ENCODE data around the gene KLHL34.

KLHL34 gene

DNA sequence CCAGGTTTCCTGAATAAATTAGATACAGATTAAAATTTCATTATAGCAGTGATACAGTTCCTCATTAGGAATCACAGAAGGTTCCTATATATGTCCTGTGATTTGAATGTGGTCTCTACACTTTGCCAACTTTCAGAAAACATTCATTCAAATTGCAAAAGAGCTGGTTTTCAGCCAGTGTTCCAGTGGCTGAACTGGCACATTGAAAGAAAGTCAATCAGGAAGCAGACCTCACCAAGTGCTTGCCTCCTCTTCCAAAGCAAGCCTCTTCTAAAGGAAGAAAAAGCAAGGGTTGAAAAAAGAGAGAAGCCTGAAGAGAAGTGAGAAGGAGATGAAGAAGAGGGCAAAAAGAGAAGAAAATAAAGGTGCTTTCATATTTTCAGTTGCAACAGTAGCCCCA is 12.7 kb downstream of the KLHL34 start:
- Histone ChIP-seq H3K9me2 (ENCODE audit: low read depth, low read length) (no peaks in the 10 kb centered on the region), H4K20me1 (ENCODE audit: insufficient read depth, low read length) (no peaks in the 10 kb centered on the region), H2AFZ (ENCODE audit: low read length) (no peak overlapping the region), H3K36me3 (ENCODE audit: insufficient read depth, low read length) (no peaks in the 10 kb centered on the region), H3F3A (ENCODE audit: insufficient read depth, low read length) (no peaks in the 10 kb centered on the region), H3K27me3 (ENCODE audit: insufficient read depth, low read length) (no peaks in the 10 kb centered on the region), H3K9ac (ENCODE audit: low read length) (no peak overlapping the region), H3K4me1 (ENCODE audit: insufficient read depth, low read length, severe bottlenecking) (no peaks in the 10 kb centered on the region), H3K27ac (ENCODE audit: low read depth, low read length, poor library complexity, severe bottlenecking) (no peak overlapping the region), H3K4me2 (ENCODE audit: low read length) (no peak overlapping the region), H3K79me2 (ENCODE audit: insufficient read depth, low read length) (no peaks in the 10 kb centered on the region), H3K9me3 (ENCODE audit: low read length) (no peaks in the 10 kb centered on the region), H3K4me3 (ENCODE audit: low read depth, low read length, poor library complexity, severe bottlenecking) (no peak overlapping the region)
- no peak for TF ChIP-seq EZH2 (IDR thresholded peaks at IDR 0.05; ENCODE audit: borderline replicate concordance, low read length)
- TF ChIP-seq, protein P1, sequence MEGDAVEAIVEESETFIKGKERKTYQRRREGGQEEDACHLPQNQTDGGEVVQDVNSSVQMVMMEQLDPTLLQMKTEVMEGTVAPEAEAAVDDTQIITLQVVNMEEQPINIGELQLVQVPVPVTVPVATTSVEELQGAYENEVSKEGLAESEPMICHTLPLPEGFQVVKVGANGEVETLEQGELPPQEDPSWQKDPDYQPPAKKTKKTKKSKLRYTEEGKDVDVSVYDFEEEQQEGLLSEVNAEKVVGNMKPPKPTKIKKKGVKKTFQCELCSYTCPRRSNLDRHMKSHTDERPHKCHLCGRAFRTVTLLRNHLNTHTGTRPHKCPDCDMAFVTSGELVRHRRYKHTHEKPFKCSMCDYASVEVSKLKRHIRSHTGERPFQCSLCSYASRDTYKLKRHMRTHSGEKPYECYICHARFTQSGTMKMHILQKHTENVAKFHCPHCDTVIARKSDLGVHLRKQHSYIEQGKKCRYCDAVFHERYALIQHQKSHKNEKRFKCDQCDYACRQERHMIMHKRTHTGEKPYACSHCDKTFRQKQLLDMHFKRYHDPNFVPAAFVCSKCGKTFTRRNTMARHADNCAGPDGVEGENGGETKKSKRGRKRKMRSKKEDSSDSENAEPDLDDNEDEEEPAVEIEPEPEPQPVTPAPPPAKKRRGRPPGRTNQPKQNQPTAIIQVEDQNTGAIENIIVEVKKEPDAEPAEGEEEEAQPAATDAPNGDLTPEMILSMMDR (IDR thresholded peaks at IDR 0.05; ENCODE audit: low read length), result no peak

DNA sequence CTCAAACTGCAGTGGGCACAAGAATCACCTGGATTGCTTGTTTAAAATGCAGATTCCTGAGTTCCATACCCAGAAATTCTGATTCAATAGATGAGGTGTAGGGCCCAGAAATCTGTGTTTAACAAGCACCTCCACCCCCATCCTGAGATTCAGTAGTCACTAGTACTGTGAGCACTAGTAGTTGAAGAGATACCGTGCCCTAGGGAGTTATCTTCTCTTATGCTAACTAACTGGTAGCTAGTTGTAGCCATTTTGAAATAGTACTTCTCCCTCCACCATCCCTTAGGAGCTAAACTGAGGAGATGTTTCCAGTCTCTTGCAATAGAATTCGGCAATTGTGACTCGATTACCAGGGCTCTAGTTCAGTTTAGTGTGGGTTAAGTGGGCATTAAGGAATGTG is 18.4 kb downstream of the KLHL34 start:
- Histone ChIP-seq H4K20me1 (ENCODE audit: insufficient read depth, low read length) (no peaks in the 10 kb centered on the region), H3F3A (ENCODE audit: insufficient read depth, low read length) (no peaks in the 10 kb centered on the region), H3K4me1 (ENCODE audit: insufficient read depth, low read length, severe bottlenecking) (no peaks in the 10 kb centered on the region), H3K9ac (ENCODE audit: low read length) (no peak overlapping the region), H3K4me2 (ENCODE audit: low read length) (no peak overlapping the region), H3K9me2 (ENCODE audit: low read depth, low read length) (no peaks in the 10 kb centered on the region), H3K27ac (ENCODE audit: low read depth, low read length, poor library complexity, severe bottlenecking) (no peak overlapping the region), H3K27me3 (ENCODE audit: insufficient read depth, low read length) (no peaks in the 10 kb centered on the region), H3K9me3 (ENCODE audit: low read length) (no peaks in the 10 kb centered on the region), H3K4me3 (ENCODE audit: low read depth, low read length, poor library complexity, severe bottlenecking) (no peak overlapping the region), H3K79me2 (ENCODE audit: insufficient read depth, low read length) (no peaks in the 10 kb centered on the region), H2AFZ (ENCODE audit: low read length) (no peak overlapping the region), H3K36me3 (ENCODE audit: insufficient read depth, low read length) (no peaks in the 10 kb centered on the region)
- no peak for TF ChIP-seq EZH2 (IDR thresholded peaks at IDR 0.05; ENCODE audit: borderline replicate concordance, low read length)
- TF ChIP-seq, protein P1 (IDR thresholded peaks at IDR 0.05; ENCODE audit: low read length), result no peak

DNA sequence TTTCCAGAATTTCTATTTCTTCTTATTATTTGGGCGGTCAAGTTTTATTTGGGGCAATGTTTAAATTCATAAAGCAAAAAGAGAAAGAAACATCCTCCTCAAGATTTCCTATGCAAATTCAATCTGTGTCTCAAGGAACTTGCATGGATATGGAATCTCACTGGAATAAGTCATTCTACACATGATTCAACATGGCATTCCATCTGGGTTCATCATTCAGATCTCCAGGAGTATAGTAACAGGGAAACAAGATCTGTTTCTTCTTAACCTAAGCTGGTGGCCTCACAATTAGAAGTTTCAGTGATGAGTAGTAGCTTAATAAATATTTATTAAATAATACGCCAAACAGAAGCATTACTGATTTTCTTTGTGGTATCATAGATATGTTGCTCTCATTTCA is 19.8 kb downstream of the KLHL34 start:
- Histone ChIP-seq H3K4me2 (ENCODE audit: low read length) (no peak overlapping the region), H3K4me1 (ENCODE audit: insufficient read depth, low read length, severe bottlenecking) (no peaks in the 10 kb centered on the region), H3K36me3 (ENCODE audit: insufficient read depth, low read length) (no peaks in the 10 kb centered on the region), H3K27ac (ENCODE audit: low read depth, low read length, poor library complexity, severe bottlenecking) (no peak overlapping the region), H3K9me2 (ENCODE audit: low read depth, low read length) (no peaks in the 10 kb centered on the region), H3K9ac (ENCODE audit: low read length) (no peak overlapping the region), H3K4me3 (ENCODE audit: low read depth, low read length, poor library complexity, severe bottlenecking) (no peak overlapping the region), H3K27me3 (ENCODE audit: insufficient read depth, low read length) (no peaks in the 10 kb centered on the region), H3F3A (ENCODE audit: insufficient read depth, low read length) (no peaks in the 10 kb centered on the region), H3K79me2 (ENCODE audit: insufficient read depth, low read length) (no peaks in the 10 kb centered on the region), H3K9me3 (ENCODE audit: low read length) (no peaks in the 10 kb centered on the region), H4K20me1 (ENCODE audit: insufficient read depth, low read length) (no peaks in the 10 kb centered on the region), H2AFZ (ENCODE audit: low read length) (no peak overlapping the region)
- TF ChIP-seq, protein P1 (IDR thresholded peaks at IDR 0.05; ENCODE audit: low read length), result no peak
- no peak for TF ChIP-seq EZH2 (IDR thresholded peaks at IDR 0.05; ENCODE audit: borderline replicate concordance, low read length)
